ENCODE data around the gene PTTG2. TPM values are rescaled to one million over a fixed set of nuclear protein-coding genes. Genes with fewer than 3 reads are reported as not detected.

Gene PTTG2
- total RNA-seq, 1 experiment from 2014 or later, result not detected

- Histone ChIP-seq H3K4me3 (ENCODE audit: insufficient read depth, low read depth, low read length) (no peak overlapping the region), H3K36me3 (replicated peaks; ENCODE audit: control insufficient read depth, insufficient read depth, low read length) (no peaks in the 10 kb centered on the region), H3K27me3 (ENCODE audit: control insufficient read depth, insufficient read depth, low read length) (no peaks in the 10 kb centered on the region)
- DNase-seq, result no peak
Observed at GRCh38 chr4:38003628-38004027, 43.4 kb downstream of the PTTG2 start.

- no peaks in the 10 kb centered on the region for H3K27me3 ChIP-seq (ENCODE audit: control insufficient read depth, insufficient read depth, low read length)
- H3K4me3 ChIP-seq (ENCODE audit: insufficient read depth, low read depth, low read length), result no peak overlapping the region
- no peak for DNase-seq
- H3K36me3 ChIP-seq (replicated peaks; ENCODE audit: control insufficient read depth, insufficient read depth, low read length), result no peaks in the 10 kb centered on the region
Observed at GRCh38 chr4:38004062-38004461, 43.9 kb downstream of the PTTG2 start.

- no peak for DNase-seq
- Histone ChIP-seq H3K4me3 (ENCODE audit: insufficient read depth, low read depth, low read length) (no peak overlapping the region), H3K36me3 (replicated peaks; ENCODE audit: control insufficient read depth, insufficient read depth, low read length) (no peaks in the 10 kb centered on the region), H3K27me3 (ENCODE audit: control insufficient read depth, insufficient read depth, low read length) (no peaks in the 10 kb centered on the region)
Observed at GRCh38 chr4:38004887-38005286, 44.7 kb downstream of the PTTG2 start.

- Histone ChIP-seq H3K4me3 (ENCODE audit: insufficient read depth, low read depth, low read length) (no peak overlapping the region), H3K27me3 (ENCODE audit: control insufficient read depth, insufficient read depth, low read length) (no peaks in the 10 kb centered on the region), H3K36me3 (replicated peaks; ENCODE audit: control insufficient read depth, insufficient read depth, low read length) (no peaks in the 10 kb centered on the region)
- no peak for DNase-seq
Observed at GRCh38 chr4:38005637-38006036, 45.4 kb downstream of the PTTG2 start.

GRCh38 chr4:38007645-38008044 is 47.4 kb downstream of the PTTG2 start:
- no peaks in the 10 kb centered on the region for H3K27me3 ChIP-seq (ENCODE audit: control insufficient read depth, insufficient read depth, low read length)
- no peak for DNase-seq
- no peaks in the 10 kb centered on the region for H3K36me3 ChIP-seq (replicated peaks; ENCODE audit: control insufficient read depth, insufficient read depth, low read length)
- no peak overlapping the region for H3K4me3 ChIP-seq (ENCODE audit: insufficient read depth, low read depth, low read length)

GRCh38 chr4:38008571-38009021 is 48.4 kb downstream of the PTTG2 start:
- no peak overlapping the region for H3K4me3 ChIP-seq (ENCODE audit: insufficient read depth, low read depth, low read length)
- H3K27me3 ChIP-seq (ENCODE audit: control insufficient read depth, insufficient read depth, low read length), result no peaks in the 10 kb centered on the region
- no peaks in the 10 kb centered on the region for H3K36me3 ChIP-seq (replicated peaks; ENCODE audit: control insufficient read depth, insufficient read depth, low read length)
- DNase-seq, result no peak

- Histone ChIP-seq H3K4me3 (ENCODE audit: insufficient read depth, low read depth, low read length) (no peak overlapping the region), H3K27me3 (ENCODE audit: control insufficient read depth, insufficient read depth, low read length) (no peaks in the 10 kb centered on the region), H3K36me3 (replicated peaks; ENCODE audit: control insufficient read depth, insufficient read depth, low read length) (no peaks in the 10 kb centered on the region)
- DNase-seq, result no peak
Observed at GRCh38 chr4:38009421-38009820, 49.2 kb downstream of the PTTG2 start.

- Histone ChIP-seq H3K36me3 (replicated peaks; ENCODE audit: control insufficient read depth, insufficient read depth, low read length) (no peaks in the 10 kb centered on the region), H3K27me3 (ENCODE audit: control insufficient read depth, insufficient read depth, low read length) (no peaks in the 10 kb centered on the region), H3K4me3 (ENCODE audit: insufficient read depth, low read depth, low read length) (no peak overlapping the region)
- DNase-seq, result no peak
Observed at GRCh38 chr4:38009949-38010348, 49.8 kb downstream of the PTTG2 start.

Other genes with a start within 250 kb of the PTTG2 start
- 23.7 and 31.4 TPM in 2 replicates for gene PGM2, start 133.7 kb upstream of the PTTG2 start, total RNA-seq (2014; rRNA removed; shearing (Covaris generic))
- gene TBC1D1, start 69.3 kb upstream of the PTTG2 start, total RNA-seq (2014; rRNA removed; shearing (Covaris generic)), result 102 and 132 TPM in 2 replicates

Measured in H7 (cell line).